Ishikawa (cell line): ENCODE measurements around the gene SLC2A4RG.

Experiments
- FOXM1 ChIP-seq: IDR thresholded peaks from 2 replicates; pipeline ENCODE4 v1.6.1; 2012; ENCODE audit warnings: low read depth, borderline replicate concordance
- MAX ChIP-seq: IDR thresholded peaks from 2 replicates; pipeline ENCODE4 v1.6.1; 2012
- TAF1 ChIP-seq: IDR thresholded peaks from 2 replicates; pipeline ENCODE4 v1.6.1; 2012; ENCODE audit warnings: low read depth, mild to moderate bottlenecking
- USF1 ChIP-seq: IDR thresholded peaks from 2 replicates; pipeline ENCODE4 v1.6.1; 2012
- YY1 ChIP-seq: IDR thresholded peaks from 2 replicates; pipeline ENCODE4 v1.6.1; 2012; ENCODE audit warnings: low read depth

- TF ChIP-seq MAX (no peak), USF1 (no peak), FOXM1 (no peak), TAF1 (no peak), YY1 (no peak)
Observed at GRCh38 chr20:63769891-63770474, 30.4 kb downstream of the SLC2A4RG start.
